ENCODE measurements around the gene ME1.

DNA sequence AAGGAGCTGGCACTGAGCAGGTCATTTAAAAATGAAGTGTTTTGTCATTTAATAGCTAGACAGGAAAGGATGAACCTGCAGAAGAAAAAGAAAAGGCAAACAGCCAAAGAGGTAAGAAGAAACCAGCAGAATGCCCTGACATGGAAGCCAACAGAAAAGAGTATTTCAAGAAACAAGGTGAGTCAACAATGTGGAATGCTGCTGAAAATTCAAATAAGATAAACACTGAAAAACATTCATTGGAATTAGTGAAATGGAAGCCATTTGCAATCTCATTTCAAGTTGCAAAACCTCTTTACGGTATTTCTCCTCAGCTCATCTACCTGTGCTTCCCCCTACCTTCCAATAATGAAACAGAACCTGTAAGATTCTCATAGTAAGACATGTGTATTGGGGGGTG lies 178.1 kb downstream of the ME1 start:
- no peak for TF ChIP-seq EZH2phosphoT487 (IDR thresholded peaks at IDR 0.05; ENCODE audit: borderline replicate concordance, low read length)
- TF ChIP-seq, protein P1, sequence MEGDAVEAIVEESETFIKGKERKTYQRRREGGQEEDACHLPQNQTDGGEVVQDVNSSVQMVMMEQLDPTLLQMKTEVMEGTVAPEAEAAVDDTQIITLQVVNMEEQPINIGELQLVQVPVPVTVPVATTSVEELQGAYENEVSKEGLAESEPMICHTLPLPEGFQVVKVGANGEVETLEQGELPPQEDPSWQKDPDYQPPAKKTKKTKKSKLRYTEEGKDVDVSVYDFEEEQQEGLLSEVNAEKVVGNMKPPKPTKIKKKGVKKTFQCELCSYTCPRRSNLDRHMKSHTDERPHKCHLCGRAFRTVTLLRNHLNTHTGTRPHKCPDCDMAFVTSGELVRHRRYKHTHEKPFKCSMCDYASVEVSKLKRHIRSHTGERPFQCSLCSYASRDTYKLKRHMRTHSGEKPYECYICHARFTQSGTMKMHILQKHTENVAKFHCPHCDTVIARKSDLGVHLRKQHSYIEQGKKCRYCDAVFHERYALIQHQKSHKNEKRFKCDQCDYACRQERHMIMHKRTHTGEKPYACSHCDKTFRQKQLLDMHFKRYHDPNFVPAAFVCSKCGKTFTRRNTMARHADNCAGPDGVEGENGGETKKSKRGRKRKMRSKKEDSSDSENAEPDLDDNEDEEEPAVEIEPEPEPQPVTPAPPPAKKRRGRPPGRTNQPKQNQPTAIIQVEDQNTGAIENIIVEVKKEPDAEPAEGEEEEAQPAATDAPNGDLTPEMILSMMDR (IDR thresholded peaks at IDR 0.05; ENCODE audit: low read depth, low read length, poor library complexity, severe bottlenecking) = no peak

All from DOHH2 (cell line).